Stimulated activated naive CD8-positive, alpha-beta T cell treated with anti-CD3 and anti-CD28 coated beads, Interleukin-15, Interleukin-2, amounts not matched to agents 100 U/mL and 50 U/mL, for 24 hours (primary cell): ENCODE results near the gene SCN4A.
A peak's percentile ranks its signal among the peaks of the same experiment; 100 is the strongest.
"Not testable (repeated sequence)": the region's sequence is repeated elsewhere in the genome, so short reads cannot be mapped to it uniquely, and the experiment has no call there.

Experiments used
- ATAC-seq: fragments of 150-1000 bp; cut with Tn5 transposase; one replicate; pipeline ENCODE4 v1.10.0; 2021
- DNase-seq: peaks from one replicate; pipeline ENCODE4 v3.0.0; 2021

SCN4A gene

DNA sequence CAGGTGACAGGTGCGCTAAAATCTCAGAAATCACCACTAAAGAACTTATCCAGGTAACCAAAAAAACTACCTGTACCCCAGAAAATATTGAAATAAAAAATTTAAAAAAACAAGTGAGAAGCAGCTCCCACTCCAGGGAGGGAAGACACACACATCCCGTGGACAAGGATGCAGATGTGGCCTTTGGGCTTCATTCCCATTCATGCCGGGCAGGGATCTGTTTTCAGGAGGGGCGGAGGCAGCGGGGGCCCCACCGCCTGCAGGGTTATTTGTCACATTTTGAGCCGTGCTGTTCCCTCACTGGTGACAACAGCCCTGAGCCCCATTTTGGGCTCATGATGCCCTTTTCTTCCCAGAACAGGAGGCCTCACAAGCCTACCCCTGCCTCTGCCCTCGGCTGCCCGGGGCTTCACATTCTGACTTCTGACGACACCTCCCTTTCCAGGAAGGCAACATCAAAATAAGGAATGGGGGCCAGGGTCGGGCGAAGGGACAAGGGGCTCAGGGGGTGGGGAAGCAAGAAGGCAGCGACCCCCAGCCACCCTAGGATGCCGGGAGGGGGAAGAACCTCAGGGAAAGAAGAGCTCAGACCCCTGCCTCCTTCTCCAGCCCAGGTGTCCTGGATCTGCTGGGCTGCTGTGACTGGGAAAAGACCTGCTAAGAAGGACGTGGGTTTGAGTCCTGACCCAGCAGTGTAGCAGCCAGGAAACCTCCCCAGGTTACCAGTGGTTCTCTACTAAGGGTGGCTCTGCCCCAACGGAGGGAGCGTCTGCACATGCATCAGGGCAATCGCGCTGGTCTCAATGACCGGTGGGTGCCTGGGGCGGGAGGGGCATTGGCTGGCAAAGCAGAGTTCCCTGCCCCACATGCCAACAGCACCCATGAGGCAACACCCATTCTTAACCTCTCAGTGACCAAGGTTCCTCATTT is 38.3 kb downstream of the SCN4A start:
- ATAC-seq = no peak

DNA sequence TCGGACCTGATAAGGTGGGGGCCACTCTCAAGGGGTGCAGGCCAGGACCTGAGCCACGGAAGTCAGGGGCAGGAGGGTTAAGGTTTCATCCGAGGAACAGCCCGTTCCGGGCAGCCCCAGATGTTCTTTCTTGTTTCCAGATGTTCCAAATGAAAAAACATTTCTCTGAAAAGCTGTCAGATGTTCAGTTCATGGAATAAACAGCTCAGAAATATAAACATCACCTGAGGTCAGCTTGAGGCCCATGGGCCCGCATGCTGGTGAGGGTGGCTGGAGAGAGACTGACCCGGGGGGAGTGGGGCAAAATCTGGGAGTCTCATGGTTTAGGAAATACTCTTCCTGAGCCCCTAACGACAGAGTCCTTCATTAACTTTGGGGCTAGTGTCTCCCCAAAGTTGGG is 39.1 kb downstream of the SCN4A start:
- DNase-seq = no peak
- ATAC-seq = no peak

More for the DNA sequence above, 38.3 kb downstream of the SCN4A start:
- no peak for DNase-seq

DNA sequence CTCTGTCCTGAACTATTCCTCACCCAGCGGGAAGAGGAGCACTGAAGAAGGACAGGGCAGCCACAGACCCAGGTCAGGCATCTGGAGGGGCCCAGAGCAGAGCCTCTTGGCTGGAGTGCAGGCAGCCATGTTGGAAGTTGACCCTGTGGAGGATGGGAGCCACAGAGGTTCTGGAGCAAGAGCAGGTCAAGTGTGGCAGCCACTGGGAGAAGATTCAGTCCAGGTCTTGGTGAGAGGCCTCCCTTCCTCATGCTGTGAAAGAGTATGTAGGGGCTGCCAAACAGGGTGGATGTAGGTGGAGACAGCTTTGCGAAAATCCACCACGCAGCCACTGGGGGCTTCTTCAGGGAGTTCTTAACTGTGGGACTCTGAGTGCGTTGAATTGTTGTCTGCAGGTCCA is 40.0 kb downstream of the SCN4A start:
- ATAC-seq (no peak), DNase-seq (no peak)

- ATAC-seq = peak; percentile 70
- peak; percentile 73 for DNase-seq
These were observed 40.6 kb downstream of the SCN4A start, which contains the start of gene CD79B for GRCh38 chr17:63931981-63932561. TSS of gene CD79B (minus strand) at chr17:63932331. CDS start at chr17:63932261, 70 bp downstream.

DNA sequence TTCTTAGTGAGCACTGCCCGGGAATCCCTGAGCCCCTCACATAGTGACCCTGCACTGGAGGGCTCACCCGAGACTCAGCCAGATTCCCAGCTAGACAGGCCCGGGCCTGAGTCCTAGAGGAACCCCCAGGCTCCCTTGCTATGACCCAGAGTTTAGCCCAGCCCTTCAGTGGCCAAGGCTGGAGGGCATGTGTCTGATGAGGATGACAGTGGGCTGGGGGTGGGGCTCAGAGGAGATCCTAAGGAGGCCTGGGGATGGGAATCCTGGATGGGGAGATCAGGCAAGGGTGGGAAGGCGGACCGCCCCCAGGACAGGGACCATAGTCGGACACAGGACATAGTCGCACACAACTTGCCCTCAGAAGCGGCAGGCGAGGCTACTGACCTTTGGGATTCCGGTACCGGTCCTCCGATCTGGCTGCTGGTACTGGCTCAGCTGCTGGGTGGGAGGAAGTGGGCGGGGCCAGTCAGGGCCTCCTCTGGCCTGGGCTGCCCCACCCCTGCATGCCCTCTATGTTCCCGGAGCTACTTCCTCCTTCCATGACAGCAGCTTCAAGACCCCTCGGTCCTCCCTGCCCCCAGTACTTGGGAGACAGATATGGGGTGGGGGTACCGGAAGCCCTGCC is 41.7 kb downstream of the SCN4A start:
- ATAC-seq = peak; percentile 74

GRCh38 chr17:63929860-63930766 is 42.6 kb downstream of the SCN4A start:
- ATAC-seq (no peak), DNase-seq (no peak)

More for the DNA sequence above, 41.7 kb downstream of the SCN4A start:
- peak; percentile 77 for DNase-seq

- ATAC-seq = no peak
- DNase-seq = no peak
These were observed 43.6 kb downstream of the SCN4A start for GRCh38 chr17:63928966-63929695.

DNA sequence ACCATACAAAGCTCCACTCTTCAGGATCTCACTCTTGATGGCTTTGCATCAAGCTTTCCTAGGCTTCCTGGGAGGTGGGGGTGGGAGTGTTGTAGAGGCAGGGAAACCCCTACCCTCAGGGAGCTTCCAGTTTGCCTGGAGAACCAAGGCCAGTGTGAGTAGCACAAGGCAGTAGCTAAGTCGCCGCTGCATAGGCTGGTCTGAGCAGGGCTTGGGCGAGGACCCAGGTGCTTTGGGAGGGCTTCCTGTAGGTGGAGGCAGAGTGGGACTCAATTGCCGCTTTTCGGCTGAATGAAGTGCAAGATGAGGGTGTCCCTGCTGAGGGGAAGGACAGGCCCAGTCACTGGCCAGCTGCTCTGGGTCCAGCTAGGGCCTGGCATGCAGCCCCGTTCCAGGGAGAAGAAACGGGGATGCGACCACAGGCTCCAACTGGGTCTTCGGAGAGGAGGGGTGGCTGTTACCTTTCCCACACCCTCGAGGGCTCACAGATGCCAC is 44.5 kb downstream of the SCN4A start:
- ATAC-seq = no peak

DNA sequence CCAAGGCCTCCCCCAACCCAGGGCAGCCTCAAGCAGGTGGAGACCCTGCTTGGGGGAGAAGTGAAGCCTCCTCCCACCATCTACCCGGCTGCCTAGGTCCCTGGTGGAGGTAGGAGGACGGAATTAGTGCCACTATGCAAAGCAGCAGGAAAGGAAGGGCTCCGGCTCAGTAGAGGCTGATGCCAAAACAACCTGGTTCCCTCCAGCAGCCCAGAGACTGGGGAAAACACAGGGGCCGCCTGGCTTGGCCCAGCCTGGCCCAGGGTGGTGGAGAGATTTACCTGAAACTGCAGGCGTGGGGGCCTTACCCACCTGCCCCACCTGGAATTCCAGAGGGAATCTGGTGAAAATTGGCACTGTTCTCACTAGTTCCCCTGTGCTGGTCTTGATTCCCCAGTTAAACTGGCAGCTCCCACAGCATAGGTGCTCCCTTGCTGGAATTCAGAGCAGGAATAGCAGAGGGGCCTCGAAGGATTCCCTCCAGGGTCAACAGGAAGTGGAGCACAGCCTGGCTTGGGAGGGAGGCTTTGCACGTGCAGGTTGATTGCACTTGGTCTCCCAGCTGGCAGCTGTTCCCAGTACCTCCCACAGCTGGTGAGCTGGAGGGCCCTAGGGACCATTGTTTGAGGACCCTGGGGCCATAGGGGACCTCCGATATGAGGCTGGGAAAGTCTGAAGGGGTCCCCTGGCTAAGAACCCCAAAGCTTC is 45.1 kb downstream of the SCN4A start:
- DNase-seq (no peak), ATAC-seq (no peak)

More for the DNA sequence above, 44.5 kb downstream of the SCN4A start:
- DNase-seq = no peak

GRCh38 chr17:63926164-63926563 is 46.6 kb downstream of the SCN4A start:
- no peak for ATAC-seq
- DNase-seq = no peak

- ATAC-seq (peak; percentile 41), DNase-seq (no peak)
These were observed 47.1 kb downstream of the SCN4A start for GRCh38 chr17:63925615-63926014.

- ATAC-seq, DNase-seq: not testable (repeated sequence)
These were observed 50.3 kb downstream of the SCN4A start for GRCh38 chr17:63922402-63922801.

DNA sequence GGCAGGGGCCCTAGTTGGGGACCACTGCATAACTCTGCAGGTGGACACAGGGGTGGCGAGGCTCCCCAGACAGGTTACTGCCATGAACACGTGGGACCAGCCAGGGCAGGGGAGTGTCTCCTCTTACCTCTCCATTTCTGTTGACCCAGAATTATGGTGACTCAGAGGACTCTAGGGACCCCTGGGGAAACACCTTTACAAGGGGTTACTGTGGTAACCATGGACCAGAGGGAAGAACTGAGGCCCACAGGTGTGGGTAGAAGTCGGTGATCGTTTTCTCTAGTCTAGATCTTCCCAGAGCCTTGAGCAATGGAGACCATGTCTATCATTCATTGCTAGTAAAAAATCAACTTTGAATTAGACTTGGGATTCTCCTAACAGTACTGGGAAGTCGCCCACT is 51.9 kb downstream of the SCN4A start:
- ATAC-seq, DNase-seq: not testable (repeated sequence)

DNA sequence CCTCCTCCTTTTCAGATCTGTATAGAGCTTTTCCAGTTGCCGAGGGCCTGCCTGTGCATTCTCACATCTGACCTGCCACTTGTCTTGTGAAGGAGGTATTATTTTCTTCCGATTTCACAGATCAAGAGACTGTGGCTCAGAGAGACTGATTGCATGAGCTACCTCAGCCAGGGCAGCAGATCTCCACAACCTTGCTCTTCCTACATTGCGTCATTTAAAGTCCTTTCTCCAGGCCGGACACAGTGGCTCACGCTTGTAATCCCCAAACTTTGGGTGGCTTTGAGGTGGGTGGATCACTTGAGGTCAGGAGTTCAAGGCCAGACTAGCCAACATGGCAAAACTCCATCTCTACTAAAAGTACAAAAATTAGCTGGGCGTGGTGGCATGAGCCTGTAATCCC is 52.7 kb downstream of the SCN4A start:
- ATAC-seq, DNase-seq: not testable (repeated sequence)

DNA sequence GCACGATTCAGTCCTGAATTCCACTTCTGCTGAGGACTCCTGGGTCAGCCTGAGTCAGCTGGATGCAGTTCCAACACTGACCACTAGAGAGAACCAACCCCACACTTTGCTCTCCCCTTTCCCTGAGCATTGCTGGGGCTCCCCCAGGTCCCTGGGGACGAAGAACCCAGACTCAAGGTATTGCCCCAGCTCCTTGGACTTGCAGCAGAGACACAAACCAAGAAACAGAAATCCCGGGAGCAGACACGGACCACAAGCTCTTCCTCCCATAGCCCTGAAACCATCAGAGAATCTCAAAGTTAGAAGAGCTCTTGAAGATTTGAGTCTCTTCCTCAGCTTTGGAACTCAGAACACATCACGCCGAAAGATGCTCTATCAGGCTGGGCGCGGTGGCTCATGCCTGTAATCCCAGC is 53.4 kb downstream of the SCN4A start:
- ATAC-seq (peak; percentile 91), DNase-seq (peak; percentile 75)

- DNase-seq, ATAC-seq: not testable (repeated sequence)
These were observed 53.9 kb downstream of the SCN4A start, which contains the start of gene GH1 for GRCh38 chr17:63918789-63919305. TSS of gene GH1 (minus strand) at chr17:63918839. CDS start at chr17:63918776, 63 bp downstream.

DNA sequence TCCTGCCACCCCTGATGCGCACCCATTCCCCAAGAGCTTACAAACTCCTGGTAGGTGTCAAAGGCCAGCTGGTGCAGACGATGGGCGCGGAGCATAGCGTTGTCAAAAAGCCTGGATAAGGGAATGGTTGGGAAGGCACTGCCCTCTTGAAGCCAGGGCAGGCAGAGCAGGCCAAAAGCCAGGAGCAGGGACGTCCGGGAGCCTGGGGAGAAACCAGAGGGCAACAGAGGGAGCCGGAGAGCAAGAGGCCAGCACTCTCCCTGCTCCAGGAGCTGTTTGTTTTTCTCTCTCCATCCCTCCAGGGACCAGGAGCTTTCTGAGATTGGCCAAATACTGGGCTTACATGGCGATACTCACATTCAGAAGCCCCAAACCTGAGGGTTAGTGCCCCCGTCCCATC is 54.4 kb downstream of the SCN4A start:
- no peak for ATAC-seq
- no peak for DNase-seq

DNA sequence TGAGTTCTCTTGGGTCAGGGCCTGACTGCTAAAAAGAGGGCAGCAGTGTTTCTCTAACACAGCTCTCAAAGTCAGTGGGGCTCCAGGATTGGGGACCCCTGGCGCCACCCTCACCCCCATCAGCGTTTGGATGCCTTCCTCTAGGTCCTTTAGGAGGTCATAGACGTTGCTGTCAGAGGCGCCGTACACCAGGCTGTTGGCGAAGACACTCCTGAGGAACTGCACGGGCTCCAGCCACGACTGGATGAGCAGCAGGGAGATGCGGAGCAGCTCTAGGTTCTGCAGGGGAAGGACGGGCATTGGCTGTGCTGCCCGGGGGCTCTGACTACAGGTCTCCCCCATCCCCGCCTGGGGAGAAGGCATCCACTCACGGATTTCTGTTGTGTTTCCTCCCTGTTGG is 55.1 kb downstream of the SCN4A start:
- DNase-seq (no peak), ATAC-seq (no peak)

DNA sequence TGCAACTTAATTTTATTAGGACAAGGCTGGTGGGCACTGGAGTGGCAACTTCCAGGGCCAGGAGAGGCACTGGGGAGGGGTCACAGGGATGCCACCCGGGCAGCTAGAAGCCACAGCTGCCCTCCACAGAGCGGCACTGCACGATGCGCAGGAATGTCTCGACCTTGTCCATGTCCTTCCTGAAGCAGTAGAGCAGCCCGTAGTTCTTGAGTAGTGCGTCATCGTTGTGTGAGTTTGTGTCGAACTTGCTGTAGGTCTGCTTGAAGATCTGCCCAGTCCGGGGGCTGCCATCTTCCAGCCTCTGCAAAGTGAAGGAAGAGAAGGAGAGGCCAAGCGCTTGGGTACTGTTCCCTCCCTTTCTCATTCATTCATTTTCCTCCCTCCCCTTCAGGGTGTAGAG is 55.5 kb downstream of the SCN4A start:
- not testable (repeated sequence) for ATAC-seq

More for the DNA sequence above, 55.5 kb downstream of the SCN4A start:
- not testable (repeated sequence) for DNase-seq
